Measurements from ENCODE around the gene TBL1XR1. TPM values are rescaled to one million over a fixed set of nuclear protein-coding genes. Genes with fewer than 3 reads are reported as not detected.

The TBL1XR1 gene
- total and polyA plus RNA-seq, 2 of the 4 experiments (the other 2 are of a cell fraction) = 25.2 to 170 TPM

- H2BK15ac ChIP-seq (ENCODE audit: low read depth, low read length) = no peak overlapping the region
- dilution Hi-C loops (cut with HindIII; ENCODE audit: low sequenced_read_pairs, unreplicated experiment) (no loop called here), intact Hi-C loops (cut with micrococcal nuclease) (no loop called here), in situ Hi-C loops (cut with MboI; ENCODE audit: low sequenced_read_pairs) (no loop called here)
- H3K79me1 ChIP-seq (ENCODE audit: low read depth in 1 of 2, low read length in 2 of 2) = peaks cover 29 to 63% of the 10 kb centered on the region in 2 experiments
- H3K18ac ChIP-seq (ENCODE audit: low read depth, low read length) = no peak overlapping the region
- H3K9me3 ChIP-seq (ENCODE audit: control insufficient read depth, insufficient read depth, low read length) = no peaks in the 10 kb centered on the region
- no peak overlapping the region for H2AFZ ChIP-seq (replicated peaks; ENCODE audit: low read length, poor library complexity)
- no peak overlapping the region for H2AK9ac ChIP-seq (replicated peaks; ENCODE audit: low read depth, low read length, poor library complexity)
- no peak overlapping the region for H4K8ac ChIP-seq (ENCODE audit: low read depth in 2 of 2, low read length in 2 of 2)
- TF ChIP-seq CEBPB (IDR thresholded peaks at IDR 0.05; ENCODE audit: low read depth, low read length) = no peak
- no peak for TF ChIP-seq RFX5 (IDR thresholded peaks at IDR 0.05; ENCODE audit: low read depth, low read length)
- no peak for TF ChIP-seq FOS (IDR thresholded peaks at IDR 0.05; ENCODE audit: low read depth, low read length)
- TF ChIP-seq USF2 (IDR thresholded peaks at IDR 0.05; ENCODE audit: low read depth, low read length) = no peak
- TF ChIP-seq MAZ (IDR thresholded peaks at IDR 0.05; ENCODE audit: borderline replicate concordance, low read depth, low read length) = no peak
- TF ChIP-seq POLR2A (IDR thresholded peaks at IDR 0.05; ENCODE audit: low read depth, low read length) = no peak
- no peak for TF ChIP-seq MXI1 (IDR thresholded peaks at IDR 0.05; ENCODE audit: borderline replicate concordance, low read depth, low read length)
- TF ChIP-seq MAFK (IDR thresholded peaks at IDR 0.05; ENCODE audit: low read depth, low read length) = no peak
- no peak for TF ChIP-seq ELK1 (IDR thresholded peaks at IDR 0.05; ENCODE audit: borderline replicate concordance, low read depth, low read length)
- TF ChIP-seq CHD1 (IDR thresholded peaks at IDR 0.05; ENCODE audit: low read depth, low read length) = no peak
- TF ChIP-seq BHLHE40 (IDR thresholded peaks at IDR 0.05; ENCODE audit: low read depth, low read length) = no peak
- CTCF ChIA-PET = no interaction called here
- no peak overlapping the region for H2AK5ac ChIP-seq (ENCODE audit: low read depth, low read length)
- no peaks in the 10 kb centered on the region for H3K27me3 ChIP-seq (ENCODE audit: control insufficient read depth, insufficient read depth, low read length)
- no peak overlapping the region for H4K91ac ChIP-seq (ENCODE audit: insufficient read depth, low read depth, low read length)
- no peak overlapping the region for H3K4me2 ChIP-seq (ENCODE audit: low read depth, low read length)
- H3K14ac ChIP-seq (replicated peaks; ENCODE audit: low read depth, low read length) = no peak overlapping the region
- peaks cover 78% of the 10 kb centered on the region for H4K20me1 ChIP-seq (ENCODE audit: insufficient read depth, low read length)
- DNase-seq = no peak
- H2BK5ac ChIP-seq (ENCODE audit: low read depth, low read length, poor library complexity, severe bottlenecking) = no peak overlapping the region
- no peak overlapping the region for H2BK120ac ChIP-seq (ENCODE audit: low read depth, low read length)
- H3K4ac ChIP-seq (ENCODE audit: low read depth, low read length) = no peak overlapping the region
- H3K23ac ChIP-seq (ENCODE audit: low read depth, low read length) = no peak overlapping the region
- H3K36me3 ChIP-seq (ENCODE audit: control insufficient read depth, insufficient read depth, low read length) = no peaks in the 10 kb centered on the region
- H2BK20ac ChIP-seq (ENCODE audit: low read depth, low read length) = no peak overlapping the region
- WGBS, 2 experiments (ENCODE audit: extremely low coverage in 2 of 2, insufficient read length in 1 of 2) = no CpG with 5 or more reads among the region's 1 CpG
- no peak overlapping the region for H3K4me3 ChIP-seq (ENCODE audit: insufficient read depth, low read depth, low read length)
- H3K9ac ChIP-seq (ENCODE audit: low read depth, low read length) = no peak overlapping the region
- H4K5ac ChIP-seq (ENCODE audit: low read depth, low read length) = no peak overlapping the region
- no peak overlapping the region for H3K56ac ChIP-seq (ENCODE audit: extremely low read depth, insufficient read depth, low read length)
- H3K9me1 ChIP-seq (ENCODE audit: insufficient read depth, low read length) = no peaks in the 10 kb centered on the region
- POLR2A ChIA-PET (ENCODE audit: unreplicated experiment) = no interaction called here
- BruUV-seq (replicated peaks) = no TSS peak
- no peak overlapping the region for H3K27ac ChIP-seq (ENCODE audit: insufficient read depth, low read length)
- 0 out of 2 replicates have a peak, but pooled peaks cover 2% of the 10 kb centered on the region for H3K4me1 ChIP-seq (ENCODE audit: control insufficient read depth, insufficient read depth, low read length)
- no peak for ATAC-seq (ENCODE audit: low read depth)
Observed at GRCh38 chr3:177124882-177125281, 72.4 kb downstream of the TBL1XR1 start.

Measured in IMR-90 (cell line).